Measurements from ENCODE around the gene NUDT1.

Gene NUDT1

GRCh38 chr7:2231992-2232765 is 9.8 kb upstream of the NUDT1 start:
- Histone ChIP-seq H3K4me2 (peak overlapping the region; percentile 98), H3K4me3 (IDR thresholded peaks at IDR 0.05; ENCODE audit: insufficient read depth, low read depth, low read length) (peak overlapping the region; percentile 33), H3K79me2 (ENCODE audit: insufficient read depth, low read depth) (peaks cover 39% of the 10 kb centered on the region; the same call in 1 of the 2 replicates), H3K9ac (peak overlapping the region; percentile 75), H3K27ac (no peak overlapping the region), H3K27me3 (ENCODE audit: insufficient read depth, low read depth) (no peaks in the 10 kb centered on the region), H2AFZ (ENCODE audit: low read depth) (peak overlapping the region; percentile 81), H4K20me1 (ENCODE audit: insufficient read depth) (peaks cover 3% of the 10 kb centered on the region; the same call in 1 of the 2 replicates), H3K4me1 (ENCODE audit: low read depth, poor library complexity, severe bottlenecking) (peaks cover 15% of the 10 kb centered on the region), H3K36me3 (ENCODE audit: insufficient read depth) (peaks cover 8% of the 10 kb centered on the region; the same call in 1 of the 2 replicates)
- TF ChIP-seq CTCF (conservative IDR thresholded peaks at IDR 0.05; ENCODE audit: low read depth, low read length): no peak

- TF ChIP-seq CTCF (conservative IDR thresholded peaks at IDR 0.05; ENCODE audit: low read depth, low read length): no peak
- H3K79me2 ChIP-seq (ENCODE audit: insufficient read depth, low read depth): peaks cover 37% of the 10 kb centered on the region; the same call in 1 of the 2 replicates
- H4K20me1 ChIP-seq (ENCODE audit: insufficient read depth): peaks cover 3% of the 10 kb centered on the region; the same call in 1 of the 2 replicates
- H3K36me3 ChIP-seq (ENCODE audit: insufficient read depth): peaks cover 3% of the 10 kb centered on the region; the same call in 1 of the 2 replicates
- no peaks in the 10 kb centered on the region for H3K27me3 ChIP-seq (ENCODE audit: insufficient read depth, low read depth)
- H2AFZ ChIP-seq (ENCODE audit: low read depth): peak within 1 kb of the TSS; percentile 81
- peaks cover 15% of the 10 kb centered on the region for H3K4me1 ChIP-seq (ENCODE audit: low read depth, poor library complexity, severe bottlenecking)
- H3K4me3 ChIP-seq (IDR thresholded peaks at IDR 0.05; ENCODE audit: insufficient read depth, low read depth, low read length): peak within 1 kb of the TSS; percentile 33
- H3K4me2 ChIP-seq: peak within 1 kb of the TSS; percentile 98
- peak within 1 kb of the TSS; percentile 75 for H3K9ac ChIP-seq
- no peak within 1 kb of the TSS for H3K27ac ChIP-seq
Measured at GRCh38 chr7:2232766-2233520, 9.1 kb upstream of the NUDT1 start, which contains the start of gene MAD1L1. Gene MAD1L1, minus strand, starts transcription at chr7:2232945. Its CDS starts 2,812 bp downstream, at chr7:2230133.

- peaks cover 32% of the 10 kb centered on the region; the same call in 1 of the 2 replicates for H3K79me2 ChIP-seq (ENCODE audit: insufficient read depth, low read depth)
- H3K27me3 ChIP-seq (ENCODE audit: insufficient read depth, low read depth): no peaks in the 10 kb centered on the region
- H3K36me3 ChIP-seq (ENCODE audit: insufficient read depth): peaks cover 6% of the 10 kb centered on the region; the same call in 1 of the 2 replicates
- no peak overlapping the region for H2AFZ ChIP-seq (ENCODE audit: low read depth)
- H3K4me2 ChIP-seq: no peak overlapping the region
- peaks cover 3% of the 10 kb centered on the region; the same call in 1 of the 2 replicates for H4K20me1 ChIP-seq (ENCODE audit: insufficient read depth)
- TF ChIP-seq CTCF (conservative IDR thresholded peaks at IDR 0.05; ENCODE audit: low read depth, low read length): no peak
- H3K27ac ChIP-seq: no peak overlapping the region
- H3K4me3 ChIP-seq (IDR thresholded peaks at IDR 0.05; ENCODE audit: insufficient read depth, low read depth, low read length): no peak overlapping the region
- H3K4me1 ChIP-seq (ENCODE audit: low read depth, poor library complexity, severe bottlenecking): peaks cover 15% of the 10 kb centered on the region
- H3K9ac ChIP-seq: no peak overlapping the region
Measured at GRCh38 chr7:2233926-2234325, 8.1 kb upstream of the NUDT1 start.

- peaks cover 15% of the 10 kb centered on the region for H3K4me1 ChIP-seq (ENCODE audit: low read depth, poor library complexity, severe bottlenecking)
- no peak overlapping the region for H3K9ac ChIP-seq
Measured at GRCh38 chr7:2237109-2237602, 4.9 kb upstream of the NUDT1 start.

More at GRCh38 chr7:2237109-2237602, 4.9 kb upstream of the NUDT1 start:
- no peaks in the 10 kb centered on the region for H3K27me3 ChIP-seq (ENCODE audit: insufficient read depth, low read depth)
- no peak overlapping the region for H3K4me2 ChIP-seq
- no peak overlapping the region for H3K27ac ChIP-seq
- peaks cover 26% of the 10 kb centered on the region for H3K79me2 ChIP-seq (ENCODE audit: insufficient read depth, low read depth)
- no peak for TF ChIP-seq CTCF (conservative IDR thresholded peaks at IDR 0.05; ENCODE audit: low read depth, low read length)
- H3K36me3 ChIP-seq (ENCODE audit: insufficient read depth): peaks cover 6% of the 10 kb centered on the region; the same call in 1 of the 2 replicates
- H4K20me1 ChIP-seq (ENCODE audit: insufficient read depth): no peaks in the 10 kb centered on the region
- H3K4me3 ChIP-seq (IDR thresholded peaks at IDR 0.05; ENCODE audit: insufficient read depth, low read depth, low read length): no peak overlapping the region
- no peak overlapping the region for H2AFZ ChIP-seq (ENCODE audit: low read depth)
